HG03342 (cell line): ENCODE data around the gene TMIGD1.
"Not testable (repeated sequence)": the region's sequence is repeated elsewhere in the genome, so short reads cannot be mapped to it uniquely, and the experiment has no call there.

ENCODE experiments used
- ATAC-seq: cut with Tn5 transposase; IDR thresholded peaks from one replicate; pipeline ENCODE4 v1.9.1; 2021; ENCODE audit warnings: mild to moderate bottlenecking, moderate library complexity; ENCODE audit not compliant: unreplicated experiment

TMIGD1 gene

GRCh38 chr17:30360086-30360808 lies 26.4 kb upstream of the TMIGD1 start:
- ATAC-seq = no peak

- no peak for ATAC-seq
Observed at GRCh38 chr17:30358055-30358760, 24.4 kb upstream of the TMIGD1 start.

- no peak for ATAC-seq
Observed at GRCh38 chr17:30357476-30357875, 23.6 kb upstream of the TMIGD1 start.

- ATAC-seq = no peak
Observed at GRCh38 chr17:30354701-30355100, 20.8 kb upstream of the TMIGD1 start.

- ATAC-seq = no peak
Observed at GRCh38 chr17:30352240-30352814, 18.5 kb upstream of the TMIGD1 start.

GRCh38 chr17:30351735-30352134 lies 17.9 kb upstream of the TMIGD1 start:
- ATAC-seq = no peak

- not testable (repeated sequence) for ATAC-seq
Observed at GRCh38 chr17:30351263-30351662, 17.4 kb upstream of the TMIGD1 start.

GRCh38 chr17:30349252-30349651 lies 15.4 kb upstream of the TMIGD1 start:
- ATAC-seq = no peak

- ATAC-seq = no peak
Observed at GRCh38 chr17:30347488-30347887, 13.6 kb upstream of the TMIGD1 start.

GRCh38 chr17:30346221-30346795 lies 12.5 kb upstream of the TMIGD1 start:
- no peak for ATAC-seq

GRCh38 chr17:30345527-30346075 lies 11.7 kb upstream of the TMIGD1 start:
- no peak for ATAC-seq

- no peak for ATAC-seq
Observed at GRCh38 chr17:30345089-30345433, 11.2 kb upstream of the TMIGD1 start.

GRCh38 chr17:30344283-30345088 lies 10.6 kb upstream of the TMIGD1 start:
- ATAC-seq = no peak

- no peak for ATAC-seq
Observed at GRCh38 chr17:30343796-30344195, 9.9 kb upstream of the TMIGD1 start.

- not testable (repeated sequence) for ATAC-seq
Observed at GRCh38 chr17:30343244-30343643, 9.4 kb upstream of the TMIGD1 start.

GRCh38 chr17:30341703-30342249 lies 7.9 kb upstream of the TMIGD1 start:
- no peak for ATAC-seq

GRCh38 chr17:30340801-30341356 lies 7.0 kb upstream of the TMIGD1 start:
- ATAC-seq = no peak

GRCh38 chr17:30339086-30339485 lies 5.2 kb upstream of the TMIGD1 start:
- ATAC-seq = no peak

GRCh38 chr17:30337393-30337999 lies 3.6 kb upstream of the TMIGD1 start:
- no peak for ATAC-seq
